K562 (cell line): ENCODE results near the gene ELK1. TPM values are rescaled to one million over a fixed set of nuclear protein-coding genes. Genes with fewer than 3 reads are reported as not detected.

Source experiments
- AFF4 ChIP-seq: sonication (generic); formaldehyde crosslinking; IDR thresholded peaks from 2 replicates; pipeline ENCODE4 v1.8.0; 2023; ENCODE audit warnings: mild to moderate bottlenecking, missing genetic modification reagents
- ATF2 ChIP-seq: sonication (generic); formaldehyde crosslinking; IDR thresholded peaks from 2 replicates; pipeline ENCODE4 v1.8.1; 2022; ENCODE audit warnings: missing genetic modification reagents
- HDAC6 ChIP-seq: IDR thresholded peaks from 2 replicates; pipeline ENCODE4 v1.6.1; 2012; ENCODE audit warnings: low read depth, mild to moderate bottlenecking, control low read depth, inconsistent platforms, low read length, moderate library complexity
- HMGN3 ChIP-seq: IDR thresholded peaks from 2 replicates; pipeline ENCODE4 v1.6.1; 2011; ENCODE audit warnings: borderline replicate concordance, low read depth, mild to moderate bottlenecking, mixed read lengths, low read length; ENCODE audit not compliant: insufficient read length; ENCODE audit errors: extremely low read depth
- KLF6 ChIP-seq: fragments of 250-450 bp; sonication (Bioruptor Pico); IDR thresholded peaks from 2 replicates; pipeline ENCODE4 v1.4.0; 2020; ENCODE audit warnings: mild to moderate bottlenecking, moderate library complexity, borderline replicate concordance
- NR0B1 ChIP-seq: fragments of 450-650 bp; IDR thresholded peaks from one replicate; pipeline ENCODE4 v1.6.1; 2018; ENCODE audit warnings: mild to moderate bottlenecking, moderate library complexity; ENCODE audit not compliant: partially characterized antibody
- PBX2 ChIP-seq, 2 experiments: IDR thresholded peaks in 1 of 2; conservative IDR thresholded peaks in 1 of 2; 2 replicates each; pipeline ENCODE4 v1.6.1; 2016; ENCODE audit warnings: low read depth in 2 of 2, mild to moderate bottlenecking in 1 of 2, missing compliant biosample characterization in 1 of 2, missing genetic modification characterization in 1 of 2, moderate library complexity in 1 of 2
- PCBP1 ChIP-seq: fragments of 200-400 bp; formaldehyde crosslinking; IDR thresholded peaks from 2 replicates; pipeline ENCODE4 v1.6.1; 2018; ENCODE audit warnings: mild to moderate bottlenecking, low read depth, low read length; ENCODE audit not compliant: poor library complexity, severe bottlenecking
- PHF8 ChIP-seq: fragments of 200-600 bp; sonication (generic); IDR thresholded peaks from 2 replicates; pipeline ENCODE4 v1.6.1; 2012; ENCODE audit warnings: mixed run types, mild to moderate bottlenecking, inconsistent platforms, low read length, moderate library complexity, borderline replicate concordance
- PML ChIP-seq: IDR thresholded peaks from 2 replicates; pipeline ENCODE4 v1.6.1; 2012; ENCODE audit warnings: low read length, inconsistent platforms
- RCOR1 ChIP-seq, 2 experiments: IDR thresholded peaks; 2 replicates each; pipeline ENCODE4 v1.6.1; 2012; ENCODE audit warnings: low read depth in 2 of 2, low read length in 2 of 2, borderline replicate concordance in 1 of 2, improper control_type of control experiment in 1 of 2
- TCF7 ChIP-seq: sonication (generic); IDR thresholded peaks from 2 replicates; pipeline ENCODE4 v1.6.1; 2016; ENCODE audit warnings: antibody characterized with exemption, borderline replicate concordance
- ZFP1 ChIP-seq: fragments of 450-650 bp; formaldehyde crosslinking; IDR thresholded peaks from 2 replicates; pipeline ENCODE4 v1.4.0; 2020; ENCODE audit warnings: mild to moderate bottlenecking, mixed read lengths
- ZNF232 ChIP-seq: sonication (generic); formaldehyde crosslinking; IDR thresholded peaks from 2 replicates; pipeline ENCODE4 v1.8.0; 2022; ENCODE audit warnings: mild to moderate bottlenecking, missing genetic modification reagents
- ZNF639 ChIP-seq, 2 experiments: fragments of 200-800 bp in 1 of 2; sonication (Bioruptor generic) in 1 of 2; sonication (generic) in 1 of 2; formaldehyde crosslinking in 1 of 2; IDR thresholded peaks in 1 of 2; conservative IDR thresholded peaks in 1 of 2; 2 replicates each; pipeline versions ENCODE4 v1.5.0 to v1.6.1; 2016 to 2020; ENCODE audit warnings: missing compliant biosample characterization in 1 of 2, missing genetic modification characterization in 1 of 2, missing genetic modification reagents in 1 of 2
- polyA plus RNA-seq, 8 experiments: library from polyadenylated mRNA; depleted of rRNA in 4 of 8; stranded (reverse) in 5 of 8; unstranded in 3 of 8; fragments of >200 nt; fragmentation: Nextera tagmentation in 2 of 8; fragmentation: Illumina TruSeq in 1 of 8; extraction: Ambion mirVana in 2 of 8; extraction: Trizol in 1 of 8; gene quantifications; 2 replicates each; pipeline versions ENCODE4 v1.2.1 to v1.2.3, GENCODE V29; 2011 to 2014; ENCODE audit warnings: inconsistent platforms in 1 of 8, missing spikeins in 1 of 8
- total RNA-seq, 7 experiments: library from RNA; depleted of rRNA in 6 of 7; stranded (reverse); fragments of >200 nt in 6 of 7; fragmentation: Illumina TruSeq in 2 of 7; extraction: Trizol in 2 of 7; gene quantifications; 2 replicates each; pipeline versions ENCODE4 v1.2.1 to v1.2.3, GENCODE V29; 2011 to 2021; ENCODE audit warnings: low replicate concordance in 1 of 7

ELK1 gene
- total and polyA plus RNA-seq, 9 of the 15 experiments (the other 6 are each of a cell fraction or from before 2014, with no cell fraction given) = 4.4 to 74.9 (median 26.5) TPM

- TF ChIP-seq AFF4 (CRISPR knock-in tag) = no peak
- no peak for TF ChIP-seq HDAC6
- no peak for TF ChIP-seq PCBP1
- TF ChIP-seq HMGN3 = no peak
- TF ChIP-seq TCF7 = no peak
- no peak; the same call in 1 of the 2 replicates for TF ChIP-seq PHF8
- TF ChIP-seq PML = peak; percentile 66
- no peak for TF ChIP-seq PBX2 (CRISPR knock-in tag; IDR thresholded peaks at IDR 0.05; ENCODE audit: low read depth)
- peak; percentile 20; the same call in 1 of the 2 replicates for TF ChIP-seq PBX2 (tag; conservative IDR thresholded peaks at IDR 0.05; ENCODE audit: low read depth)
- TF ChIP-seq ZNF232 (CRISPR knock-in tag) = no peak
- no peak for TF ChIP-seq ATF2
- TF ChIP-seq NR0B1 = no peak
- TF ChIP-seq ZNF639 (CRISPR knock-in tag; conservative IDR thresholded peaks at IDR 0.05 in 1 of 2, IDR thresholded peaks at IDR 0.05 in 1 of 2) = peak in 1 of 2 experiments; percentile 45; a peak in 1 of 4 replicates
- peak in 1 of 2 experiments; percentile 78; a peak in 1 of 4 replicates for TF ChIP-seq RCOR1 (IDR thresholded peaks at IDR 0.05; ENCODE audit: borderline replicate concordance in 1 of 2, low read depth in 2 of 2, low read length in 2 of 2)
- no peak for TF ChIP-seq ZFP1 (CRISPR knock-in tag)
- TF ChIP-seq KLF6 (CRISPR knock-in tag) = no peak
Observed at GRCh38 chrX:47662144-47662657, 11.8 kb upstream of the ELK1 start (continued).
